NB4 (cell line): ENCODE data around the gene C1orf50.

Experiments
- DNase-seq: peaks from one replicate; pipeline ENCODE4 v3.0.0; 2010; ENCODE audit warnings: low read depth
- H3K4me3 ChIP-seq: one replicate; pipeline ENCODE4 v1.5.1; 2011; ENCODE audit warnings: mild to moderate bottlenecking, low read depth, low read length, moderate library complexity
- CTCF ChIP-seq: IDR thresholded peaks from one replicate; pipeline ENCODE4 v1.5.1; 2012; ENCODE audit warnings: low read depth, low read length
- MYC ChIP-seq: IDR thresholded peaks from 2 replicates; pipeline ENCODE4 v1.6.1; 2011; ENCODE audit warnings: low read depth, low read length
- POLR2A ChIP-seq: IDR thresholded peaks from 2 replicates; pipeline ENCODE4 v1.6.1; 2011; ENCODE audit warnings: mild to moderate bottlenecking; ENCODE audit not compliant: insufficient read length; ENCODE audit errors: extremely low read depth
- TF ChIP-seq, protein P1 (sequence below): IDR thresholded peaks from 2 replicates; pipeline ENCODE4 v1.6.1; 2011; ENCODE audit warnings: low read depth, low read length

Gene C1orf50

DNA sequence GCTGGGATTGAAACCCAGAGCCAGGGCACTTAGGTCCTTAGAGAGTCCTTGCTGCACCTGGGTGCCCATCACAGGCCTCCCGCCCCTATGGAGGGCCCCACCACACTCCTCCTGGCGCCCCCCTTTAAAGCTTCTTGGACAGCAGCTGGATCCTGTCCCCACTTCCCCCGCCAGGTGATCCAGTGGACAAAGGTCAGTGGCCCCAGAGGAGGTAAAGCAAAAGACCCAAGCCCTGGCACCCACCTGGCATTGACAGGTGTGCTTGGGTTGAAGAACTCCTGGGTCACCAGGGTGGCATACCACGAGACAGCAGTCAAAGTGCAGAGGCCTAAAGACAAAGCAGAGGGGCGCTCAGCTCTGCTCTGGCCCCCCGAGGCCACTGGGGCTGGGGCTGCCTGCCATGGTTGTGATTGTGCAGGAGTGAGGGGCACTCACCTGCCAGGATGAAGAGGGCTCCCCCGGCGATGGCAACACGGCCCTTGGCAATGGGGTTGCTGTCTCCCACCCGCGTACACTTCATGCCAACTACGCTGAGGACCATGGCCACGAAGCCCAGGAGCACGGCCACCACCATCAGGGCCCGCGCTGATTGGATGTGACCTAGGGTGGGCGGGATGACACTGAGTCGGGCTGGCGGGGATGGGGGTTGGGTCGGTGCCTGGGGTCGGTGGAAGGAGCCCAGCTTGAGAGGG, 28.9 kb upstream of the C1orf50 start:
- no peak for DNase-seq
- TF ChIP-seq, protein P1, sequence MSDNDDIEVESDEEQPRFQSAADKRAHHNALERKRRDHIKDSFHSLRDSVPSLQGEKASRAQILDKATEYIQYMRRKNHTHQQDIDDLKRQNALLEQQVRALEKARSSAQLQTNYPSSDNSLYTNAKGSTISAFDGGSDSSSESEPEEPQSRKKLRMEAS, result no peak
- TF ChIP-seq CTCF, result no peak
- no peak for TF ChIP-seq POLR2A
- TF ChIP-seq MYC, result no peak
- H3K4me3 ChIP-seq, result no peak overlapping the region

- no peak for DNase-seq
- TF ChIP-seq CTCF (no peak), POLR2A (no peak), MYC (no peak)
- TF ChIP-seq, protein P1, result no peak
- no peak overlapping the region for H3K4me3 ChIP-seq
These were observed 28.3 kb upstream of the C1orf50 start for GRCh38 chr1:42738678-42739226.

DNA sequence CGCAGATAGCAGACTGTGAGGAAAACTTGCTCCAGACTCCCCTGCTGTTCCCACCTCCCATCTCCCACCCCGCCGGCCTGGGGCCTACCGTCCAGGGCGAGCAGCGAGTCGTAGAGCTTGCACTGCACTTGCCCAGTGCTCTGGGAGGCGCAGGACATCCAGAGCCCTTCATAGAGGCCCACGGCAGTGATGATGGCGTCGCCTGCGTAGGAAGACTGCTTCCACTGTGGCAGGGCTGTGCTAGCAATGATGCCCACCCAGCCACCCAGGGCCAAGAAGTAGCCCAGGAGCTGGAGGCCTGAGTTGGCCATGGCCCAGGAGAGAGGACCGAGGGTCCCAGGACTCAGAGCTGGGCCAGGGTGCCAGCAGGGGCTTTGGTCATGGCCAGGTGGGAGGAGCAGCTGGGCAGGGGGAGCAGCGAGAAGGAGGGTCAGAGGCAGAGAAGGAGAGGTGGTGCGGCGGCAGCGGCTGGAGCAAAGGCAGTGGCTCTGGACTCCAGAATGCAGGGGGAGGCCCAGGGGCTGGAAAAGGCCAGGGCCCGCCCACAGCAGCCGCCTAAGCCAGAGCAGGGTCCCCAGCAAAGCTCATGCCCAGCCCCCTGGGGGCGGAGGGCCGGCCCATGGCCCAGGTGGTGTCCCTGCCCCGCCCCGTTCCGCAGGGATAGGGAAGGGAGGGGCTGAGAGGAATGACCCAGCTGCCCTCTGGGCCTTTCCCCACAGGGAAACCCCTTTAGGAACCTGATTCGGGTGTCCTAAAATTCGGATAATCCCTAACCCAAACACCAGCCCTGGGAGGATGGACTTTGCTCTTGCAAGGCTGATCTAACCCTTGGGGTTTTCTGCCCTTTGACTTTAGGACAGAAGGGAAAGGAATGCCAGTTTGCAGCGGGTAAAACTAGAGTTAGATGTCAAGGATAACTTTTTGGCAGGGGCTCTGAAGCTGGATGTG, 27.0 kb upstream of the C1orf50 start, which contains the start of gene CLDN19:
Gene CLDN19, minus strand, starts transcription at position 484 of the 948 bp plus-strand sequence. Its CDS starts 173 bp downstream, at position 311.
- no peak for DNase-seq
- no peak within 1 kb of the TSS for H3K4me3 ChIP-seq
- TF ChIP-seq, protein P1, result no peak
- no peak for TF ChIP-seq MYC
- no peak for TF ChIP-seq CTCF
- no peak for TF ChIP-seq POLR2A

DNA sequence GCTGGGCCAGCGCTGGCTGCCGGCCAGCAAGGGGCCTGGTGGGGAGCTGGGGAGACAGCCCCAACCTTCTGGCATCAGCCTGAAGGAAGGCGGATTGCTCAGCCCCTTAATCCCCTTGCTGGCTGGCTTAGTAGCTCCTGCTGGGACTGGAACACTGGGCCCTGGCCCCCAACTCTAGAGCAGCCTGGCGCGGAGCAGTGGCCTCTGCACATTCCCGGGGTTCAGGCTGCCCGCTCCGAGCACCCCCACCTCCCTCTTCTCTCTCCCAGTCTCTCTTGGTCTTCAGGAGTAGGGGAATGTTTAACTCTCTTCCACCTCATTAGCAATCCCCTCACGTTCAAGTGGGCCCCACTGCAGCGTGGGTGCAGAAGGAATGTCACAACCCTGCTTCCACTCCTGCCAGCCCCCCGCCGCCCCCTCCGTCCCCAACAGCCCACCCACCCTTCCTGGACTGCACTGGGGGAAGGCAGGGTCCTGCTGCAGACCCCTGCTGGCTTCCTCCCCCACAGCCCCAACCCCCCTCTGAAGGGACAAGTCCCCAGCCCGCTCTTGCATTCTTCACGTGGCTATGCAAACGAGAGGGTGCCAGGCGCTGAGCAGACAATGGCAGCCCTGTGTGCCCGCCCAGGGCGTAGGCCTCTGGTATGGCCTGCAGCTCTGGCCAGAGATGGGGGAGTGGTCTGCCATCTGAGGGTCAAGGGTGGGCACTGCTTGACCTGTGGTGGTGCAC, 26.0 kb upstream of the C1orf50 start:
- TF ChIP-seq POLR2A, result no peak
- TF ChIP-seq, protein P1, result no peak
- DNase-seq, result no peak
- H3K4me3 ChIP-seq, result no peak overlapping the region

GRCh38 chr1:42741706-42742105, 25.3 kb upstream of the C1orf50 start:
- no peak for TF ChIP-seq CTCF
- TF ChIP-seq, protein P1, result no peak
- no peak for TF ChIP-seq POLR2A
- H3K4me3 ChIP-seq, result no peak overlapping the region
- DNase-seq, result no peak

GRCh38 chr1:42742141-42742540, 24.9 kb upstream of the C1orf50 start:
- DNase-seq, result no peak
- no peak for TF ChIP-seq MYC
- H3K4me3 ChIP-seq, result no peak overlapping the region
